Glomerular visceral epithelial cell (primary cell): Measurements from ENCODE around the gene DCAF10.
"Not testable (repeated sequence)": the region's sequence is repeated elsewhere in the genome, so short reads cannot be mapped to it uniquely, and the experiment has no call there.

Source experiments
- DNase-seq: peaks from one replicate; pipeline ENCODE4 v3.0.0-alpha.2; 2016; ENCODE audit errors: extremely low spot score

DCAF10 gene

GRCh38 chr9:37790096-37790495, 10.5 kb upstream of the DCAF10 start:
- DNase-seq, result no peak

DNA sequence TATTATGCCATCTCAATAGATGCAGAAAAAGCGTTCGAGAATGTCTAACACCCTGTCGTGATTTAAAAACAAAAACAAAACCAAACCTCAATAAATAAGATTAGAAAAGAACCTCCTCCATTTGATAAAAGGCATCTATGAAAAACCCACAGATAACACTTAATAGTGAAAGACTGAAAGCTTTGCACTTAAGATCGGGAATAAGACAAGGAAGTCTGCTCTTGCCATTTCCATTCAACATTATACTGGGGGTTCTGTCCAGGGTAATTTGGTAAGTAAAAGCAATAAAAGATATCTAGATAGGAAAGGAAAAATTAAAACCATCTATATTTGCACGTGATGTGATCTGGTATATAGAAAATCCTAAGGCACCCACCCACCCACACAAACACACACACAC, 8.5 kb upstream of the DCAF10 start:
- DNase-seq, result no peak

DNA sequence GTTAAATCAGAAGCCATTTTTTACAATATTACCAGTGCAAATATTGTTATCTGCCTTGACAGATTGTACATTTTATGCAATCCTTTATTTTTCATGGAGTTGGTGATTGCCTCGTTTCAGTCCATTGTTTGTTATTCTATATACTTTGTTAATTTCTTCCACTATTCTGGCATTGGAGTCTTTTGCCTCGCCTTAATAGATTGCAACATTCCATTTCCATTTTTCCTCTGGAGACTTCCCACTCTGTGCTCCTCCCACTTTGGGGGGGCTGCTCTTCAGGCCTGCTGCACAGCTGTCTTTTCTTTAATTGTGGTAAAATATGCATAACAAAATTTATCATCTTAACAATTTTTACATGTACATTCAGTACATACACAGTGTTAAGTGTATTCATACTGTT, 4.4 kb upstream of the DCAF10 start:
- no peak for DNase-seq

- DNase-seq, result no peak
Observed at GRCh38 chr9:37798677-37799076, 1.9 kb upstream of the DCAF10 start.

- peak; percentile 20 for DNase-seq
Observed at GRCh38 chr9:37801287-37801850, 772 bp downstream of the DCAF10 start.

DNA sequence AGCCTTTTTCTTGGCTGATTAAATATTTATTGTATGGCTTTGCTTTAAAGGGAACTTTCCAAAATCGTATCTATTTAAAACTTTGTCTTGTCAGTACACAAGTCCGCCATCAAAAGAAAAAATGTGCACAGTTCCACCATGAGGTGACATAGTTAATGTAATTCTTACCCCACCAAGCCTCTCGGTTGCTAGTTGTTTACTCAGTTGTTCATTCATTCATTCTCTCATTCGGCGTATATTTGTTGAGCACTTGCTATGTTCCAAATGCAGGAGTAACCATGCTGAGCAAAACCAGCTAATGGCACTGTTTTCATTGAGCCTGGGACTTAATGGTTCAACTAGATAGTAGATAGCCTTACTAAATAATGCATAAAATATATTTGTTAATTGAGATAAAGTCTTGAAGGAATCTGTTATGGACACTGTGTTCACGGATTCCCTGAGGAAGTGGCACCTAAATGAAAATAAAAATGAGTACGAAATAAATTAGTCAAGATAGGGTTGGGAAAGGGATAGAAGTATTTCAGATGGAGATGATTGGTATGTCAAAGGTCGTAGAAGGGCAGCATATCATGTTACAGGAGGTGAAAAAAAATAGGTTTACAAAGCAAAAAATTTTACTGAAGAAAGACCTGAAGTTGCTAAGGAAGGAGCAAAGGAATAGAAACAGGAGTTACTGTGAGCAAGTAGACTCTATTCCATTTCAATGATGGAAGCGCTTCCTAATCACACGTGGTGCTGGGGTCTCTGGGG, 1.5 kb downstream of the DCAF10 start:
- DNase-seq, result no peak

GRCh38 chr9:37806271-37806670, 5.7 kb downstream of the DCAF10 start:
- no peak for DNase-seq

DNA sequence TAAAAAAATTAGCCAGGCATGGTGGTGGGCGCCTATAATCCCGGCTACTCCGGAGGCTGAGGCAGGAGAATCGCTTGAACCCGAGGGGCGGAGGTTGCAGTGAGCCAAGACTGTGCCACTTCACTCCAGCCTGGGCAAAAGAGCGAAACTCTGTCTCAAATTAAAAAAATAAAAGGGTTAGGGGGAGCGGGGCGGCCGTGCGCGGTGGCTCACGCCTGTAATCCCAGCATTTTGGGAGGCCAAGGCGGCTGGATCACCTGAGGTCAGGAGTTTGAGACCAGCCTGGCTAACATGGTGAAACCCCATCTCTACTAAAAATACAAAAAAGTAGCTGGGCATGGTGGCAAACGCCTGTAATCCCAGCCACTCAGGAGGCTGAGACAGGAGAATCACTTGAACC, 9.1 kb downstream of the DCAF10 start:
- not testable (repeated sequence) for DNase-seq

- DNase-seq, result no peak
Observed at GRCh38 chr9:37811906-37812476, 11.4 kb downstream of the DCAF10 start.

DNA sequence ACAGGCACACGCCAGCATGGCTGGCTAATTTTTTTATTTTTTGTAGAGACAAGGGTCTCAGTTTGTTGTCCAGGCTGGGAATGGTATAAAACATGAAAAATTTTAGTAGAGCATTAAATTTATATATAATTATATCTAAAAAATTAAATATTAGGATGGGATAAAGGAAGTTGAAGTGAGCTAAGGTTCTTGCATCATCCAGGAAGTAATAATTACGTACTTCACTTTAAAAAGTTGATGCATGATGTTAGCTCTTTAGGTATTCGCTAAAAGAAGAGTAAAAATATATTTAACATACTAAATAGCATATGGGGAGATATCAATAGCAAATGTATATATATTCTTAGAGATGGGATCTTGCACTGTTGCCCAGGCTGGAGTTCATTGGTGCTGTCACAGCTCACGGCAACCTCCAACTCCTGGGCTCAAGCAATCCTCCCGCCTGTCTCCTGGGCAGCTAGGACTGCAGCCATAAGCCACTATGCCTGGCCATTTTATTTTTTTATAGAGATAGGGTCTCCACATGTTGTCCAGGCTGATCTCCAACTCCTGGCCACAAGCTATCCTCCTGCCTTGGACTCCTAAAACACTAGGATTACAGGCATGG, 12.3 kb downstream of the DCAF10 start:
- DNase-seq, result no peak

- no peak for DNase-seq
Observed at GRCh38 chr9:37818849-37819248, 18.3 kb downstream of the DCAF10 start.

DNA sequence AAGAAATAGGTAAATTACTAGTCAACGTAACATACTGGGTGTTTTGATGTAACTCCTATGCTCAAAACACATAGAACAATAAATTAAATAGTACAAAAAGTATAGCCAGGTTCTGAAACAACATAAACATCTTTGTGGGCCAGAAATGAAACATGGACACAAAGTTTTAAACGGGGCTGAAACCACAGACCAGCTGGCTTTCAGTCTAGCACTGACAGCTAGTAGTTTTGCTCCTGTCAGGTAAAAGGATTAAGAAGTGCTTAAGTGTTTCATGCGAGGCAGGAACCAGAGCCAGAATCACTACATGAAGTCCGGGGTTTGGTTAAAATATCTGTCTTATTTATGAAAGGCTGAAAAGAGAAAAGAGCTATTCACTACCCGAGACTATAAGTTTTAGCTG, 19.5 kb downstream of the DCAF10 start:
- DNase-seq, result no peak

GRCh38 chr9:37825174-37825573, 24.6 kb downstream of the DCAF10 start:
- not testable (repeated sequence) for DNase-seq

DNA sequence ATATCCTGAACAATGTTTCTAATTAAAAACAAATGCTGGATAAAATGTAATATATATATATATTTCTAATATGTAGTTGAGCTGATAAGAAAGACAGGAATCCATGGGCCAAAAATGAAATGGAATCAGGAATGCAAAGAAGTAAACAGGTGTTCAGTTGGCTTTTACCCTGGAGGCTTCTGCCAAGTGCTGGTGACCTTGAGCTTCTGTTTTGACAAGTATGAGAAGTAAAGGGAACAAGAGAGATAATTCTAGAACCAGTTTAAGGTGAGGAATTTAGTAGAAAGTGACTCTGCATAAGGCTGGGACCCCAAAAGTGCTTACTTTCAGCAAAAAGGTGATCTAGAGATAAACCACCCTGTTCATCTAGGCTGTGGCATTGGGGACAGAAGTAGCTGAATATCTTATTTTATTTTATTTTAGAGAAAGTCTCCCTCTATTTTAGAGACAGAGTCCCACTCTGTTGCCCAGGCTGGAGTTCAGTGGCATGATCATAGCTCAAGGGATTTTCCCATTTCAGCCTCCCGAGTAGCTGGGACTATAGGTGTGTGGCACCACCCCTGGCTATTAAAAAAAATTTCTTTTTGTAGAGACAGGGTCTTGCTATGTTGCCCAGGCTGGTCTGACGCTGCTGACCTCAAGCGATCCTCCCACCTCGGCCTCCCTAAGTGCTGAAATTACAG, 27.0 kb downstream of the DCAF10 start:
- DNase-seq, result no peak

- DNase-seq, result no peak
Observed at GRCh38 chr9:37835821-37836220, 35.2 kb downstream of the DCAF10 start.

- DNase-seq, result no peak
Observed at GRCh38 chr9:37836386-37836785, 35.8 kb downstream of the DCAF10 start.

DNA sequence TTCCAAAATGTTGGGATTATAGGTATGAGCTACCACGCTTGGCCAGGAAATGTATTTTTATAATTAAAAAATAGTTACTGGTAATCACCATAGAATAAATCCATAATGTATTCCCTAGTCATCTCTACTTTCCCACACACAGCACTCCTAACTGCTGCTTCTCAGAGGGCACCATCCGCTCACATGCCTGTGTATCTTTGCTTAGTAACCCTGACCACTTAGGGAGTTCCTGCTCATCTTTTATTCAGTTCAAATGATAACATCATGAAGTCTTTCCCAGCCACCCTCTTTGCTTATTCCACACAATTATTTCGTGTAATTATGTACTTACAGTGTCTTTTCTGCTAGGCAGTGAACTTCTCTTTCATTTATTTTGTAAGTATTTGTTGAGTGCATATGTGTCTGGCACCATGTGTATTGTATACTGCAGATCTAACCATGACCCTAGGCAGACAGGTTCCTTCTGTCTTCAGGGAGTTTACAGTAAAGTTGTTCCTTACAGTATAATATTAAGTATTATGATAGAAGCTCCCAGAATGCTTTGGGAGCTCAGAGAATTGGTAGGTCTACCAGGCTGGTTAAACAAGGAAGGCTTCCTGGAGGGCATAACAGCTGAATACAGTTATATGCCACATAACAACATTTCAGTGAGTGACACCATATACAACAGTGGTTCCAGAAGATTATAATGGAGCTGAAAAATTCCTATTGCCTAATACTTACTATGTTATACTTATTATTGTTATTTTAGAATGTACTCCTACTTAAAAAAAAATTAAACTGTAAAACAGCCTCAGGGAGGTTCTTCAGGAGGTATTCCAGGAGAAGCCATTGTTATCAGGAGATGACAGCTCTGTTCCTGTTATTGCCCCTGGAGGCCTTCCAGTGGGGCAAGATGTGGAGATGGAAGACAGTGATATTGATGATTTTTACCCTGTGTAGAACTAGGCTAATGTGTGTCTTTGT, 39.2 kb downstream of the DCAF10 start:
- no peak for DNase-seq

GRCh38 chr9:37840560-37841194, 40.1 kb downstream of the DCAF10 start:
- DNase-seq, result peak; percentile 52

DNA sequence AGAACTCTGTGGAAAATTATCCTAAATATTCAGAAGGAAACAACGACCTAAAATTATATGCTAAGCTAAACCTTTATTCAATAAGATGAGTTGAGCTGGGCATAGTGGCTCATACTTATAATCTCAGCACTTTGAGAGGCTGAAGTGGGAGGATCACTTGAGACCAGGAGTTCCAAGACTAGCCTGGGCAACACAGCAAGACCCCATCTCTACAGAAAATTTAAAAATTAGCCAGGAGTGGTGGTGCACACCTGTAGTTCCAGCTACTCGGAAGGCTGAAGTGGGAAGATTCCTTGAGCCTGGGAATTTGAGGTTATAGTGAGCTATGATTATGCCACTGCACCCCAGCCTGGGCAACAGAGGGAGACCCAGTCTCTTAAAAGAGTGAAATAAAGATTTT, 51.6 kb downstream of the DCAF10 start:
- no peak for DNase-seq

DNA sequence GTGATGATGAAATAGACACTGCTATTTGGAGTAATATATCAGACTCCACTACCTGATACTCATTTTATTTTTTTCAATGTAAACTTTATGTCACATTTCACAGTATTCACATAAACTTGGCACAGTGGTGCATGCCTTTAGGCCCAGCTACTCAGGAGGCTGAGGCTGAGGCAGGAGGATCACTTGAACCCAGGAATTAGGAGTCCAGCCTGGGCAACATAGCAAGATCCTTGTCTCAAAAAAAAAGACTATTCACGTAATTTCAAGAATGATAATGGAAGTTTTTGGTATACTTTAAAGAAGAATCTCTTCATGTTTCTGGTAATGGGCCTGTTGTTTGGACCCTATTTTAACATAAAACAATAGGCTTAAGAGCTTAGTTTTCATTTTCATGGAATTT, 56.0 kb downstream of the DCAF10 start:
- DNase-seq, result no peak

- no peak for DNase-seq
Observed at GRCh38 chr9:37859043-37859442, 58.4 kb downstream of the DCAF10 start.
